ENCODE data around the gene DEPDC1B. TPM values are rescaled to one million over a fixed set of nuclear protein-coding genes. Genes with fewer than 3 reads are reported as not detected.
A peak's percentile ranks its signal among the peaks of the same experiment; 100 is the strongest.
"Not testable (repeated sequence)": the region's sequence is repeated elsewhere in the genome, so short reads cannot be mapped to it uniquely, and the experiment has no call there.

Gene DEPDC1B
- total RNA-seq, 1 experiment from 2014 or later: 27.3 TPM

GRCh38 chr5:60648175-60648574, 51.8 kb downstream of the DEPDC1B start:
- no peak for DNase-seq (ENCODE audit: low read depth)

GRCh38 chr5:60640901-60641300, 59.1 kb downstream of the DEPDC1B start:
- no peak for DNase-seq (ENCODE audit: low read depth)

GRCh38 chr5:60639544-60639943, 60.4 kb downstream of the DEPDC1B start:
- DNase-seq (ENCODE audit: low read depth): no peak

GRCh38 chr5:60638300-60638699, 61.7 kb downstream of the DEPDC1B start:
- no peak for DNase-seq (ENCODE audit: low read depth)

- no peak for DNase-seq (ENCODE audit: low read depth)
Measured at GRCh38 chr5:60636644-60637043, 63.3 kb downstream of the DEPDC1B start.

- DNase-seq (ENCODE audit: low read depth): peak; percentile 16
Measured at GRCh38 chr5:60636001-60636400, 64.0 kb downstream of the DEPDC1B start.

- DNase-seq (ENCODE audit: low read depth): no peak
Measured at GRCh38 chr5:60634051-60634450, 65.9 kb downstream of the DEPDC1B start.

- DNase-seq (ENCODE audit: low read depth): peak; percentile 70
Measured at GRCh38 chr5:60633341-60633740, 66.6 kb downstream of the DEPDC1B start.

GRCh38 chr5:60632153-60632552, 67.8 kb downstream of the DEPDC1B start:
- DNase-seq (ENCODE audit: low read depth): no peak

- DNase-seq (ENCODE audit: low read depth): no peak
Measured at GRCh38 chr5:60630836-60631235, 69.1 kb downstream of the DEPDC1B start.

GRCh38 chr5:60630179-60630578, 69.8 kb downstream of the DEPDC1B start:
- DNase-seq (ENCODE audit: low read depth): no peak

- not testable (repeated sequence) for DNase-seq (ENCODE audit: low read depth)
Measured at GRCh38 chr5:60624875-60625274, 75.1 kb downstream of the DEPDC1B start.

GRCh38 chr5:60620752-60621151, 79.2 kb downstream of the DEPDC1B start:
- DNase-seq (ENCODE audit: low read depth): not testable (repeated sequence)

- DNase-seq (ENCODE audit: low read depth): no peak
Measured at GRCh38 chr5:60613826-60614225, 86.1 kb downstream of the DEPDC1B start.

- no peak for DNase-seq (ENCODE audit: low read depth)
Measured at GRCh38 chr5:60611099-60611740, 88.7 kb downstream of the DEPDC1B start.

GRCh38 chr5:60604771-60605170, 95.2 kb downstream of the DEPDC1B start:
- DNase-seq (ENCODE audit: low read depth): no peak

- no peak for DNase-seq (ENCODE audit: low read depth)
Measured at GRCh38 chr5:60598424-60598823, 101.5 kb downstream of the DEPDC1B start.

GRCh38 chr5:60597572-60598320, 102.2 kb downstream of the DEPDC1B start:
- DNase-seq (ENCODE audit: low read depth): no peak

GRCh38 chr5:60594715-60595477, 105.1 kb downstream of the DEPDC1B start:
- no peak for DNase-seq (ENCODE audit: low read depth)

- no peak for DNase-seq (ENCODE audit: low read depth)
Measured at GRCh38 chr5:60590172-60590571, 109.8 kb downstream of the DEPDC1B start.

GRCh38 chr5:60587312-60587711, 112.7 kb downstream of the DEPDC1B start:
- DNase-seq (ENCODE audit: low read depth): not testable (repeated sequence)

GRCh38 chr5:60586307-60586901, 113.6 kb downstream of the DEPDC1B start:
- peak; percentile 32 for DNase-seq (ENCODE audit: low read depth)
